GM23338 (cell line): Measurements from ENCODE around the gene CDR2. TPM values are rescaled to one million over a fixed set of nuclear protein-coding genes. Genes with fewer than 3 reads are reported as not detected.
A peak's percentile ranks its signal among the peaks of the same experiment; 100 is the strongest.

Source experiments
- ATAC-seq: fragments of 200-7000 bp; cut with Tn5 transposase; 3 replicates; pipeline ENCODE4 v1.9.1; 2020
- DNase-seq: peaks from one replicate; pipeline ENCODE4 v3.0.0-alpha.2; 2015; ENCODE audit warnings: low spot score
- H2AFZ ChIP-seq: fragments of 200-600 bp; sonication (generic); 2 replicates; pipeline ENCODE4 v1.8.0; 2016; ENCODE audit warnings: antibody characterized with exemption, mild to moderate bottlenecking, moderate library complexity
- H3F3A ChIP-seq: fragments of 200-600 bp; sonication (generic); replicated peaks from 2 replicates; pipeline ENCODE4 v1.8.0; 2017; ENCODE audit warnings: antibody characterized with exemption, mixed run types, low read depth
- H3K27ac ChIP-seq: fragments of 200-600 bp; sonication (generic); 2 replicates; pipeline ENCODE4 v1.6.1; 2016; ENCODE audit warnings: low read depth
- H3K27me3 ChIP-seq: fragments of 200-600 bp; sonication (generic); 2 replicates; pipeline ENCODE4 v1.8.0; 2016; ENCODE audit warnings: mild to moderate bottlenecking, mixed run types, moderate library complexity; ENCODE audit not compliant: insufficient read depth
- H3K36me3 ChIP-seq: fragments of 200-600 bp; sonication (generic); 2 replicates; pipeline ENCODE4 v1.8.0; 2016; ENCODE audit warnings: mild to moderate bottlenecking; ENCODE audit not compliant: insufficient read depth
- H3K4me1 ChIP-seq: fragments of 200-600 bp; sonication (generic); 2 replicates; pipeline ENCODE4 v1.8.0; 2016; ENCODE audit warnings: mild to moderate bottlenecking, moderate library complexity; ENCODE audit not compliant: insufficient read depth
- H3K4me2 ChIP-seq: fragments of 200-600 bp; sonication (generic); 2 replicates; pipeline ENCODE4 v1.7.1; 2017; ENCODE audit warnings: mixed run types
- H3K4me3 ChIP-seq: fragments of 200-600 bp; sonication (generic); 2 replicates; pipeline ENCODE4 v1.6.1; 2016; ENCODE audit warnings: mixed run types
- H3K79me2 ChIP-seq: fragments of 200-600 bp; sonication (generic); replicated peaks from 2 replicates; pipeline ENCODE4 v1.8.0; 2017; ENCODE audit warnings: mild to moderate bottlenecking; ENCODE audit not compliant: insufficient read depth
- H3K9me2 ChIP-seq: fragments of 200-600 bp; sonication (generic); 2 replicates; pipeline ENCODE4 v1.8.0; 2017; ENCODE audit not compliant: insufficient read depth
- H4K20me1 ChIP-seq: fragments of 200-600 bp; sonication (generic); replicated peaks from 2 replicates; pipeline ENCODE4 v1.8.0; 2017; ENCODE audit warnings: mild to moderate bottlenecking; ENCODE audit not compliant: insufficient read depth
- H3K27ac Mint-ChIP-seq: 2 replicates; pipeline ENCODE4 v1.8.0; 2020; ENCODE audit warnings: inconsistent platforms, mild to moderate bottlenecking, moderate library complexity, mixed read lengths
- H3K27me3 Mint-ChIP-seq: 3 replicates; pipeline ENCODE4 v1.8.0; 2022; ENCODE audit warnings: low read depth, mild to moderate bottlenecking, moderate library complexity, mixed read lengths, inconsistent platforms; ENCODE audit not compliant: insufficient read depth, poor library complexity
- H3K36me3 Mint-ChIP-seq: 3 replicates; pipeline ENCODE4 v1.8.0; 2021; ENCODE audit warnings: low read depth, mild to moderate bottlenecking, inconsistent platforms, moderate library complexity, mixed read lengths
- H3K4me1 Mint-ChIP-seq: 3 replicates; pipeline ENCODE4 v1.8.0; 2020; ENCODE audit warnings: mild to moderate bottlenecking, inconsistent platforms, mixed read lengths
- H3K4me3 Mint-ChIP-seq: 3 replicates; pipeline ENCODE4 v1.8.0; 2021; ENCODE audit warnings: moderate library complexity, mild to moderate bottlenecking, inconsistent platforms, mixed read lengths
- H3K9me3 Mint-ChIP-seq: 3 replicates; pipeline ENCODE4 v1.8.0; 2020; ENCODE audit warnings: moderate library complexity, mild to moderate bottlenecking, inconsistent platforms, mixed read lengths
- CREB1 ChIP-seq: fragments of 250-450 bp; sonication (Bioruptor Pico); IDR thresholded peaks from 2 replicates; pipeline ENCODE4 v1.5.0; 2020; ENCODE audit warnings: low read depth, mild to moderate bottlenecking, moderate library complexity
- CTCF ChIP-seq, 2 experiments: fragments of 200-600 bp in 1 of 2; sonication (generic) in 1 of 2; conservative IDR thresholded peaks; 2 replicates each; pipeline versions ENCODE4 v1.5.1 to v1.6.1; 2016 to 2017; ENCODE audit warnings: antibody characterized with exemption in 2 of 2, low read depth in 2 of 2, mild to moderate bottlenecking in 2 of 2, moderate library complexity in 1 of 2
- ETS1 ChIP-seq: IDR thresholded peaks from 2 replicates; pipeline ENCODE4 v1.6.1; 2016; ENCODE audit warnings: antibody characterized with exemption
- EZH2 ChIP-seq: fragments of 200-600 bp; sonication (generic); IDR thresholded peaks from one replicate; pipeline ENCODE4 v1.8.0; 2017; ENCODE audit warnings: antibody characterized with exemption, mild to moderate bottlenecking, low read depth; ENCODE audit not compliant: unreplicated experiment
- EZH2phosphoT487 ChIP-seq: fragments of 200-600 bp; sonication (generic); IDR thresholded peaks from one replicate; pipeline ENCODE4 v1.8.1; 2018; ENCODE audit warnings: antibody characterized with exemption; ENCODE audit not compliant: unreplicated experiment
- NANOG ChIP-seq: IDR thresholded peaks from 2 replicates; pipeline ENCODE4 v1.6.1; 2016; ENCODE audit warnings: antibody characterized with exemption, borderline replicate concordance
- POLR2AphosphoS5 ChIP-seq: IDR thresholded peaks from 2 replicates; pipeline ENCODE4 v1.6.1; 2016; ENCODE audit warnings: antibody characterized with exemption, low read depth
- REST ChIP-seq: IDR thresholded peaks from one replicate; pipeline ENCODE4 v1.6.1; 2018; ENCODE audit warnings: antibody characterized with exemption; ENCODE audit not compliant: unreplicated experiment
- ZNF114 ChIP-seq: fragments of 250-450 bp; sonication (Bioruptor Pico); IDR thresholded peaks from 2 replicates; pipeline ENCODE4 v1.5.0; 2020; ENCODE audit warnings: mild to moderate bottlenecking, moderate library complexity
- ZNF331 ChIP-seq: fragments of 250-450 bp; sonication (Bioruptor Pico); IDR thresholded peaks from 2 replicates; pipeline ENCODE4 v1.5.0; 2020; ENCODE audit warnings: low read depth, mild to moderate bottlenecking, moderate library complexity
- ZNF462 ChIP-seq: fragments of 250-450 bp; sonication (Bioruptor Pico); IDR thresholded peaks from 2 replicates; pipeline ENCODE4 v1.5.0; 2020; ENCODE audit warnings: mild to moderate bottlenecking, moderate library complexity
- polyA plus RNA-seq: library from polyadenylated mRNA; unstranded; fragments of >200 nt; fragmentation: Nextera tagmentation; extraction: Ambion mirVana; gene quantifications from 2 replicates; pipeline ENCODE4 v1.2.1, GENCODE V29; 2016
- total RNA-seq: library from RNA; depleted of rRNA; stranded (reverse); fragments of >200 nt; shearing (Covaris generic); gene quantifications from 2 replicates; pipeline ENCODE4 v1.2.3, GENCODE V29; 2014

CDR2 gene
- total and polyA plus RNA-seq, 2 experiments from 2014 or later, result 17.7 to 39.3 TPM

- TF ChIP-seq CREB1 (CRISPR knock-in tag) (no peak), EZH2phosphoT487 (no peak)
Measured at GRCh38 chr16:22366889-22367288, 7.5 kb downstream of the CDR2 start (continued).

- H3K27me3 Mint-ChIP-seq, result peaks cover 2% of the 10 kb centered on the region
- no peaks in the 10 kb centered on the region for H3F3A ChIP-seq
- H3K27ac ChIP-seq, result no peak overlapping the region
- H3K27me3 ChIP-seq, result no peaks in the 10 kb centered on the region
- peaks cover 35% of the 10 kb centered on the region for H3K36me3 Mint-ChIP-seq
- H2AFZ ChIP-seq, result no peak overlapping the region
- no peak for DNase-seq
- H3K4me2 ChIP-seq, result peak overlapping the region; percentile 15; the same call in 1 of the 2 replicates
- no peak overlapping the region for H3K4me3 Mint-ChIP-seq
- H3K79me2 ChIP-seq, result peaks cover 75% of the 10 kb centered on the region
- H4K20me1 ChIP-seq, result peaks cover 39% of the 10 kb centered on the region
- H3K9me2 ChIP-seq, result no peaks in the 10 kb centered on the region
- H3K27ac Mint-ChIP-seq, result no peak overlapping the region
- peaks cover 32% of the 10 kb centered on the region for H3K4me1 Mint-ChIP-seq
- H3K36me3 ChIP-seq, result peaks cover 17% of the 10 kb centered on the region
- ATAC-seq, result no peak; the same call in 2 of the 3 replicates
- H3K4me3 ChIP-seq, result no peak overlapping the region
- H3K4me1 ChIP-seq, result peaks cover 31% of the 10 kb centered on the region
- no peaks in the 10 kb centered on the region for H3K9me3 Mint-ChIP-seq
- TF ChIP-seq EZH2phosphoT487, result no peak
- no peak for TF ChIP-seq CREB1 (CRISPR knock-in tag)
- no peak for TF ChIP-seq CTCF (conservative IDR thresholded peaks at IDR 0.05; ENCODE audit: low read depth in 2 of 2)
- TF ChIP-seq EZH2, result no peak
- TF ChIP-seq ETS1, result no peak
- no peak for TF ChIP-seq ZNF331 (CRISPR knock-in tag)
- TF ChIP-seq ZNF114 (CRISPR knock-in tag), result no peak
- TF ChIP-seq NANOG, result no peak
- TF ChIP-seq POLR2AphosphoS5, result no peak
- no peak for TF ChIP-seq ZNF462 (CRISPR knock-in tag)
- no peak for TF ChIP-seq REST
Measured at GRCh38 chr16:22366371-22366770, 8.0 kb downstream of the CDR2 start.
